ENCODE data around the gene SOCS1. TPM values are rescaled to one million over a fixed set of nuclear protein-coding genes. Genes with fewer than 3 reads are reported as not detected.
"Not testable (repeated sequence)": the region's sequence is repeated elsewhere in the genome, so short reads cannot be mapped to it uniquely, and the experiment has no call there.

SOCS1 gene, protein sequence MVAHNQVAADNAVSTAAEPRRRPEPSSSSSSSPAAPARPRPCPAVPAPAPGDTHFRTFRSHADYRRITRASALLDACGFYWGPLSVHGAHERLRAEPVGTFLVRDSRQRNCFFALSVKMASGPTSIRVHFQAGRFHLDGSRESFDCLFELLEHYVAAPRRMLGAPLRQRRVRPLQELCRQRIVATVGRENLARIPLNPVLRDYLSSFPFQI
- 3.6 TPM for polyA plus RNA-seq (2013, experiment 1 of 4)
- 4.0 TPM for polyA plus RNA-seq (2013, experiment 2 of 4)
- 4.7 TPM for polyA plus RNA-seq (2013, experiment 3 of 4)
- 5.1 TPM for polyA plus RNA-seq (2013, experiment 4 of 4)

DNA sequence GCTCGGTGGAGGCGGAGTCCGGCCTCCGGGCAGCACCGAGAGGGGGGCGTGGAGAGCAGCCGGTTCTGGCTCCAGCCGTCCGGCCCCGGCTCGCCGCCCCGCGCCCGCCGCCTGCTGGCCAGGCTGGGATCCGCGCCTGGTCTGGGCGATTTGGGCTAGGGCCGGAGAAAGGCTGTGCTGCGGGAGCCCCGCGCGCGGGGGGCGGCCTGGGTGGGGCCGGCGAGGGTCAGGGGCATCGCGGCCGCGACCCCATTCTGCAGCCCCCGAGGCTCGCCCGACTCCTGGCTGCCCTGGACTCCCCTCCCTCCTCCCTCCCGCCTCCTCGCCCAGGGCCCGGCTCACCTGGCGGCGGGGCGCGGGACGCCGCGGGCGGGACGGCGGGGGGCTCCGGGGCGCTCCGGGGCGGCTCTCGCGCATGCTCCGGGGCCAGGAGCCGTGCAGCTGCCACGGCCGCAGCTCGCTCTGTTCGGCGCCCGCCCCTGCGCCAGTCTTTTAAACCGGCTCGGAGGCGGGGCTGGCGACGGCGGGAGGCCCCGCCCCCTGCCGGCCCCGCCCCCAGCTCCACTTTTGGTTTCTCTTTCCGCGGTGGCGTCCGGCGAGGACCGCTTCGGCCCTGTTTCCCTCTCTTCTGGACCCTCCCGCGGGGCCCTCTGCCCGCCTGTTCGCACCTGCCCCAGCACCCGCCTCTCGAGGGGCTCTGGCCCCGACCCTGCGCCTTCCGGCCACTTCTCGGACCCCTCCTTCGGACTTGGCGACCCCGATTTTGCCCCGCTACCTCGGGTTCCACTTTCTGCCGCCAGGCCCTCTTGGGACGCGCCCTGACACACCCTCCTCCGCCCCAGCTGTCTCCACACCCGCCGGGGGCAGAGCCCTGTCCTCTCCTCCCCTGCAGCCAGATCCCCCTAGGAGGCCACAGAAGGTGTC is at the start of gene SOCS1:
Gene SOCS1, minus strand, starts transcription at position 468 of the 924 bp plus-strand sequence. CDS start 726 bp downstream, outside the sequence.
- 0% methylated on average over 100 of the region's 100 CpGs for WGBS, 2 experiments
- H3K27me3 ChIP-seq (ENCODE audit: control insufficient read depth, insufficient read depth, low read length, poor library complexity, severe bottlenecking) = peaks cover 21% of the 10 kb centered on the region

DNA sequence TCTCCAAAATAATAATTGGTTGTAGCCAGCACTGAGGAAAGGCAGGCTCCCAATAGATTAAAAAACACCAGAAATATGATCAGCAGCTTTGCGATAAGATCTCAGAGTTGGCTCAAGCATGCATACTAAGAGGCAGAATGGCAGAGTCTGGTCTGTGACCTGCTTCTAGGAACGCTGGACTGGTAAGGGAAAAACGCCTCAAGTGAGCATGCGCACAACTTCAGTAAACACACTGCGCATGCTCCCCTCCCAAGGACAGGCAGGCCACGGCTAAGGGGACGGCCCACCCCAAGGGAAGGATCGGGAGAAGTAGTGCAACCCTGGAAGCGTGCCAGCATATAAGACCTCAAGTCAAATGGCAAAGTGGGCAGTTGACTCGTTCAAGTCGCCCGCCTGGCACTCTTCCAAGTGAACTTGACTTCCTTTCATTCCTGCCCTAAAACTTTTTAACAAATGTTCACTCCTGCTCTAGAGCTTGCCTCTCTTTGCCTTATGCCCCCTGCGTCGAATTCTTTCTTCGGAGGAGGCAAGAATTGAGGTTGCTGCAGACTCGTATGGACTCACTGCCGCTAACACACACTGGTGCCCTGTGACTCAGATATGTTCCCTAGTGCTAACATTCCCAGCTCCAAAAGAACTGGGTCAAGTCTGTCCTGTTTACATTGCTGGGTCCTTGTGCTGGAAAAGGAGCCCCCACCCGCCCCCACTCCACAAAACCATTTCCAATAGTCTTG is 47.6 kb upstream of the SOCS1 start:
- 92 to 93% methylated on average over 18 of the region's 18 CpGs for WGBS, 2 experiments
- no peaks in the 10 kb centered on the region for H3K4me1 ChIP-seq (ENCODE audit: control insufficient read depth, insufficient read depth, low read length)
- H3K4me3 ChIP-seq (ENCODE audit: insufficient read depth, low read depth, low read length) = no peak overlapping the region
- no peak overlapping the region for H3K27ac ChIP-seq (ENCODE audit: insufficient read depth, low read depth, low read length, poor library complexity, severe bottlenecking)
- H3K9me3 ChIP-seq (ENCODE audit: control insufficient read depth, low read length) = no peaks in the 10 kb centered on the region
- no peaks in the 10 kb centered on the region for H3K36me3 ChIP-seq (ENCODE audit: control insufficient read depth, insufficient read depth, low read length)
- H3K27me3 ChIP-seq (ENCODE audit: control insufficient read depth, insufficient read depth, low read length, poor library complexity, severe bottlenecking) = no peaks in the 10 kb centered on the region

More for the DNA sequence above, at the start of gene SOCS1:
- Histone ChIP-seq H3K4me1 (ENCODE audit: control insufficient read depth, insufficient read depth, low read length) (peaks cover 10% of the 10 kb centered on the region), H3K9me3 (ENCODE audit: control insufficient read depth, low read length) (no peaks in the 10 kb centered on the region), H3K27ac (ENCODE audit: insufficient read depth, low read depth, low read length, poor library complexity, severe bottlenecking) (peak within 1 kb of the TSS; percentile 72), H3K36me3 (ENCODE audit: control insufficient read depth, insufficient read depth, low read length) (no peaks in the 10 kb centered on the region), H3K4me3 (ENCODE audit: insufficient read depth, low read depth, low read length) (peak within 1 kb of the TSS; percentile 49)

DNA sequence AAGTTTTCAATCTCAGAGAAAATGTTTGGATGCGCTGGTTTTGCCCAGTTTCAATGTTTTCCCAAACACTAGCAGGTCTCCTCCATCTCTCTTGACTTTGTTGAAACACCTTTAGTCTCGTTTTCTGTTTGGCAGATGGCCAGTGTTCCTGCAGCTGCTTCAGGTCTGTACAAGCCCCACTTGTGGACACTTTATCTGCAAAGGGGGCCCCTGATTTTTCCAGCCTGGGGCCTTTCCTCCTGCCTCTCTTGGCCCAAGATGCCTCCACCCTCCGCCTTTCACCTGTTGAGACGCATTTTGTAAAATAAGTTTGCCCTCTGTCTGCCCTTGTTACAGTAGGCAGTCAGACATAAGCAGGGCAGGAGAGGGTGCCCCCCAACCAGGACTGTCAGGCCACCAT is 47.0 kb upstream of the SOCS1 start:
- Histone ChIP-seq H3K36me3 (ENCODE audit: control insufficient read depth, insufficient read depth, low read length) (no peaks in the 10 kb centered on the region), H3K27me3 (ENCODE audit: control insufficient read depth, insufficient read depth, low read length, poor library complexity, severe bottlenecking) (no peaks in the 10 kb centered on the region), H3K4me1 (ENCODE audit: control insufficient read depth, insufficient read depth, low read length) (no peaks in the 10 kb centered on the region), H3K4me3 (ENCODE audit: insufficient read depth, low read depth, low read length) (no peak overlapping the region), H3K9me3 (ENCODE audit: control insufficient read depth, low read length) (no peaks in the 10 kb centered on the region), H3K27ac (ENCODE audit: insufficient read depth, low read depth, low read length, poor library complexity, severe bottlenecking) (no peak overlapping the region)
- 91 to 93% methylated on average over 4 of the region's 4 CpGs for WGBS, 2 experiments

DNA sequence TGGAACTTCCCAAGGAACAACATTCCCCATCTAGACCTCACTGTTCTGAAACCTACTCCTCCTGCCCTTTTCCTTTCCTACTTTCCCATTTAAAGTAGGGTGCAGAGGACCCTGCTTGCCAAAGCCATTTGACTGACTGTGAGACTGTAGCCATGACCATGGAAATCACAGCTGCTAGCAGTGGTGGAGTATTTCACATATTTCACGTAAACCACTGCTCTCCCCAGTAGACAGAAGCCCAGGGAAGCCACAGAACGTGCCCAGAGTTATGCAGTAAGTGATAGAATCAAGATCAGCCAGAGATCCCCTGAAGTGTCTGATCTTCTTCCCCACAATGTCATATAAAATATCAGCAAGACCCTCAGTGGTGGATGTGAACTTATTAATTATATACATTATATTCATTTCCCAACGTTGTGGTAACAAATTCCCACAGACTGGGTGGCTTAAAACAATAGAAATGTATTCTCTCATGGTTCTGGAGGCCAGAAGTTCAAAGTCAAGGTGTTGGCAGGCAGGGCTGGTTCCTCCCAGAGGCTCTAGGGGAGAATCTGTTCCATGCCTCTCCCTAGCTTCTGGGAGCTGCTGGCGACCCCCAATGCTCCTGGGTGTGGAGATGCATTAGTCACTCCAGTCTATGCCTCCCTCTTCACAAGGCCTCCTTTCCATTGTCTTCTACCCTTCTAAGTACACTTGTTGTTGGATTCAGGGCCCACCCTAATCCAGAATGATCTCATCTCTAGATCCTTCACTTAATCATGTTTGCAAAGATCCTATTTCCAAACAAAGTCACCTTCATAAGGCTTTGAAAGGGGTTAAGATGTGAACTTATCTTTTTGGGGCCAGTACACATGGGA is 45.9 kb upstream of the SOCS1 start:
- no peaks in the 10 kb centered on the region for H3K9me3 ChIP-seq (ENCODE audit: control insufficient read depth, low read length)
- H3K36me3 ChIP-seq (ENCODE audit: control insufficient read depth, insufficient read depth, low read length) = no peaks in the 10 kb centered on the region
- WGBS, 2 experiments = 83 to 91% methylated on average over 4 of the region's 4 CpGs
- no peaks in the 10 kb centered on the region for H3K27me3 ChIP-seq (ENCODE audit: control insufficient read depth, insufficient read depth, low read length, poor library complexity, severe bottlenecking)
- no peak overlapping the region for H3K4me3 ChIP-seq (ENCODE audit: insufficient read depth, low read depth, low read length)
- peaks cover 7% of the 10 kb centered on the region for H3K4me1 ChIP-seq (ENCODE audit: control insufficient read depth, insufficient read depth, low read length)
- no peak overlapping the region for H3K27ac ChIP-seq (ENCODE audit: insufficient read depth, low read depth, low read length, poor library complexity, severe bottlenecking)

DNA sequence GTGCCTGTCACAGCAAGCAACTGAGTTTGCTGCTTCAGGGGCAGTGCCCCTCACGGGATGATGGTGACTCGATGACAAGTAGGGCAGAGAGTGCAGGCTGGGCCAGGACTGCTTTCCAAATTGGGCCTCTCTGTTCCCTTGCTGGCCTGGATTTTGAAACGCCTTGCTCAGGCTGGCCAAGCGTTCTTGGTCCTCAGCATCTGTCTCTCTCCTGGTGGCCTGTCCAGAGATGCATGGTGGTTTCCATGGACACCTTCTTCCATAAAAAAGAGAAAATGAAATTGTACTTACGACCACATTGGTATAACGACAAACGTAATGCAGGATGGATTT is 44.5 kb upstream of the SOCS1 start:
- no peak overlapping the region for H3K27ac ChIP-seq (ENCODE audit: insufficient read depth, low read depth, low read length, poor library complexity, severe bottlenecking)
- no peaks in the 10 kb centered on the region for H3K36me3 ChIP-seq (ENCODE audit: control insufficient read depth, insufficient read depth, low read length)
- 91 to 96% methylated on average over 7 of the region's 7 CpGs for WGBS, 2 experiments
- no peaks in the 10 kb centered on the region for H3K27me3 ChIP-seq (ENCODE audit: control insufficient read depth, insufficient read depth, low read length, poor library complexity, severe bottlenecking)
- peaks cover 7% of the 10 kb centered on the region for H3K4me1 ChIP-seq (ENCODE audit: control insufficient read depth, insufficient read depth, low read length)
- H3K9me3 ChIP-seq (ENCODE audit: control insufficient read depth, low read length) = no peaks in the 10 kb centered on the region
- no peak overlapping the region for H3K4me3 ChIP-seq (ENCODE audit: insufficient read depth, low read depth, low read length)

- Histone ChIP-seq H3K4me3 (ENCODE audit: insufficient read depth, low read depth, low read length) (no peak overlapping the region), H3K27me3 (ENCODE audit: control insufficient read depth, insufficient read depth, low read length, poor library complexity, severe bottlenecking) (no peaks in the 10 kb centered on the region), H3K9me3 (ENCODE audit: control insufficient read depth, low read length) (no peaks in the 10 kb centered on the region), H3K36me3 (ENCODE audit: control insufficient read depth, insufficient read depth, low read length) (no peaks in the 10 kb centered on the region), H3K4me1 (ENCODE audit: control insufficient read depth, insufficient read depth, low read length) (peaks cover 7% of the 10 kb centered on the region), H3K27ac (ENCODE audit: insufficient read depth, low read depth, low read length, poor library complexity, severe bottlenecking) (no peak overlapping the region)
- WGBS, 2 experiments = 81 to 87% methylated on average over 6 of the region's 6 CpGs
These were observed 44.0 kb upstream of the SOCS1 start for GRCh38 chr16:11299865-11300559.

GRCh38 chr16:11298950-11299547 is 43.0 kb upstream of the SOCS1 start:
- H3K4me1 ChIP-seq (ENCODE audit: control insufficient read depth, insufficient read depth, low read length); H3K36me3 ChIP-seq (ENCODE audit: control insufficient read depth, insufficient read depth, low read length); H3K27ac ChIP-seq (ENCODE audit: insufficient read depth, low read depth, low read length, poor library complexity, severe bottlenecking); H3K27me3 ChIP-seq (ENCODE audit: control insufficient read depth, insufficient read depth, low read length, poor library complexity, severe bottlenecking); H3K4me3 ChIP-seq (ENCODE audit: insufficient read depth, low read depth, low read length); H3K9me3 ChIP-seq (ENCODE audit: control insufficient read depth, low read length): not testable (repeated sequence)
- WGBS, 2 experiments = 90 to 93% methylated on average over 13 of the region's 13 CpGs

DNA sequence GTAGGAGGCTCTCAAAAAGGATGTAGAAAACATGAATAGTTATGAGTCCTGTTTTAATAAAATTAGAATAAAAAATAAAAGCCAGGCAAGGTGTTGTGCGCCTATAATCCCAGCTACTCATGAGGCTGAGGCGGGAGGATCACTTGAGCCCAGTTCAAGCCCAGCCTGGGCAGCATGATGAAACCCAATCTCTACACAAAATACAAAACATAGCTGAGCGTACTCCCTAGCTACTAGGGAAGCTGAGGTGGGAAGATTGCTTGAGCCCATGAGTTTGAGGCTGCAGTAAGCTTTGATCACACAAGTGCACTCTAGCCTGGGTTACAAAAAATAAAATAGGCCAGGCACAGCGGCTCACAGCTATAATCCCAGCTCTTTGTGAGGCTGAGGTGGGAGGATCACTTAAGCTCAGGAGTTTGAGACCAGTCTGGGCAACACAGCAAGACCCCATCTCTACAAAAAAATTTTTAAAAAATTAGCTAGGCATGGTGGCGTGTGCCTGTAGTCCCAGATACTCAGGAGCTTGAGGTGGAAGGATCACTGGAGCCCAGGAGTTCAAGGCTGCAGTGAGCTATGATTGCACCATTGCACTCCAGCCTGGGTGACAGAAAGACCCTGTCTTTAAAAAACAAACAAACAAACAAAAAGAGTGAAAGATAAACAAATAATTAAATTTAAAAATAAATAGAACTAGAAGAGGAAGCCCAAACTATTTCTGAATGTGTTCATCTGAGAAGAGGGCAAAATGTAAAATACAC is 42.3 kb upstream of the SOCS1 start:
- WGBS, 2 experiments = 91% methylated on average over 5 of the region's 5 CpGs
- no peaks in the 10 kb centered on the region for H3K36me3 ChIP-seq (ENCODE audit: control insufficient read depth, insufficient read depth, low read length)

More for the DNA sequence above, 42.3 kb upstream of the SOCS1 start:
- H3K9me3 ChIP-seq (ENCODE audit: control insufficient read depth, low read length) = no peaks in the 10 kb centered on the region
- H3K27ac ChIP-seq (ENCODE audit: insufficient read depth, low read depth, low read length, poor library complexity, severe bottlenecking) = no peak overlapping the region
- H3K4me3 ChIP-seq (ENCODE audit: insufficient read depth, low read depth, low read length) = no peak overlapping the region
- H3K4me1 ChIP-seq (ENCODE audit: control insufficient read depth, insufficient read depth, low read length) = peaks cover 7% of the 10 kb centered on the region
- H3K27me3 ChIP-seq (ENCODE audit: control insufficient read depth, insufficient read depth, low read length, poor library complexity, severe bottlenecking) = no peaks in the 10 kb centered on the region
